Kidney (tissue), 14 donors: Measurements from ENCODE around the gene ENOSF1. TPM values are rescaled to one million over a fixed set of nuclear protein-coding genes. Genes with fewer than 3 reads are reported as not detected.
"Not testable (repeated sequence)": the region's sequence is repeated elsewhere in the genome, so short reads cannot be mapped to it uniquely, and the experiment has no call there.

Experiments
- DNase-seq, 5 donors: peaks; one replicate each; pipeline ENCODE4 v3.0.0-alpha.2; 2013 to 2020
- FAIRE-seq: peaks from 2 replicates; lab custom pipeline; 2012; peaks lifted over from hg19 to GRCh38; lab: Jason Lieb, UNC
- H3K27ac ChIP-seq, 2 donors: one replicate each; pipeline ENCODE4 v1.7.0; 2013; ENCODE audit warnings: low read depth in 2 of 2, low read length in 2 of 2, inconsistent platforms in 1 of 2
- H3K27me3 ChIP-seq: one replicate; pipeline ENCODE4 v1.7.1; 2013; ENCODE audit warnings: low read length, inconsistent platforms; ENCODE audit not compliant: control insufficient read depth, insufficient read depth
- H3K36me3 ChIP-seq, 3 donors: one replicate each; pipeline versions ENCODE4 v1.7.0 to v1.7.1; 2013; ENCODE audit warnings: low read length in 3 of 3, control low read depth in 1 of 3, inconsistent platforms in 1 of 3; ENCODE audit not compliant: insufficient read depth in 3 of 3, control insufficient read depth in 2 of 3
- H3K4me1 ChIP-seq, 3 donors: one replicate each; pipeline versions ENCODE4 v1.7.0 to v1.7.1; 2013; ENCODE audit warnings: low read length in 3 of 3, inconsistent platforms in 1 of 3, low read depth in 1 of 3; ENCODE audit not compliant: control insufficient read depth in 2 of 3, insufficient read depth in 2 of 3
- H3K4me3 ChIP-seq, 3 donors: one replicate each; pipeline versions ENCODE4 v1.7.0 to v1.8.1; 2013; ENCODE audit warnings: low read length in 3 of 3, control low read depth in 1 of 3, inconsistent platforms in 1 of 3
- H3K9ac ChIP-seq, 3 donors: one replicate each; pipeline versions ENCODE4 v1.7.0 to v1.7.1; 2013; ENCODE audit warnings: low read length in 3 of 3, control low read depth in 1 of 3, inconsistent platforms in 1 of 3
- H3K9me3 ChIP-seq, 3 donors: one replicate each; pipeline versions ENCODE4 v1.7.0 to v1.7.1; 2013; ENCODE audit warnings: low read length in 3 of 3, control low read depth in 1 of 3, inconsistent platforms in 1 of 3; ENCODE audit not compliant: control insufficient read depth in 2 of 3, insufficient read depth in 1 of 3
- CTCF ChIP-seq: IDR thresholded peaks from 3 replicates; pipeline ENCODE4 v1.5.1; 2012; ENCODE audit warnings: mild to moderate bottlenecking, moderate library complexity, borderline replicate concordance; ENCODE audit not compliant: insufficient read depth; ENCODE audit errors: extremely low read depth
- intact Hi-C: fragments of 100-400 bp; cut with DNase I; formaldehyde crosslinking; loops from one replicate; pipeline ENCODE4 v1.11.1; 2022
- polyA plus RNA-seq: library from polyadenylated mRNA; stranded (reverse); fragments of 350-450 nt; fragmentation: Illumina TruSeq; extraction: RNeasy Lipid Tissue Mini Kit (QIAGEN cat#74804); gene quantifications from one replicate; pipeline ENCODE4 v1.2.3, GENCODE V29; 2014; ENCODE audit warnings: low read depth, low replicate concordance; ENCODE audit not compliant: insufficient read depth
- total RNA-seq: library from RNA; stranded (reverse); fragmentation: NEBNext Ultra II Directional; extraction: Animal tissue kit (Norgen Biotek cat#: 25700); gene quantifications from one replicate; pipeline ENCODE4 v1.2.1, GENCODE V29; 2021
- donor health status: control.
- donor health status: control.
- donor health status: control.
- donor health status: control.
- donor health status: control.
- donor health status: DM: yes; HTN: yes; CAD: no.
- donor health status: Normal renal cell carcinoma (clear cell type).

The ENOSF1 gene
- total and polyA plus RNA-seq, 2 donors from 2014 or later: 110 to 132 TPM

- intact Hi-C loops: no loop called here
- DNase-seq (no peak), FAIRE-seq (no peak)
- Histone ChIP-seq H3K4me3 (no peak overlapping the region), H3K27me3 (no peaks in the 10 kb centered on the region), H3K9ac (no peak overlapping the region), H3K36me3 (peaks cover 4 to 44% (median 19%) of the 10 kb centered on the region in 3 donors), H3K4me1 (no peaks in the 10 kb centered on the region), H3K27ac (no peak overlapping the region), H3K9me3 (no peaks in the 10 kb centered on the region)
- TF ChIP-seq CTCF: no peak
Observed at GRCh38 chr18:682833-683232, 29.6 kb downstream of the ENOSF1 start.

GRCh38 chr18:682416-682815 lies 30.0 kb downstream of the ENOSF1 start:
- FAIRE-seq, intact Hi-C loops, H3K9me3 ChIP-seq, H3K4me1 ChIP-seq, H3K4me3 ChIP-seq, H3K9ac ChIP-seq, H3K27ac ChIP-seq, DNase-seq, H3K27me3 ChIP-seq: not testable (repeated sequence)
- peaks cover 4 to 41% (median 20%) of the 10 kb centered on the region in 3 donors for H3K36me3 ChIP-seq

- H3K9ac ChIP-seq: no peak overlapping the region
- no peaks in the 10 kb centered on the region for H3K9me3 ChIP-seq
- no peaks in the 10 kb centered on the region for H3K27me3 ChIP-seq
- no peak for FAIRE-seq
- DNase-seq: no peak
- peaks cover 4 to 40% (median 22%) of the 10 kb centered on the region in 3 donors for H3K36me3 ChIP-seq
- H3K4me1 ChIP-seq: no peaks in the 10 kb centered on the region
- intact Hi-C loops: no loop called here
- H3K4me3 ChIP-seq: no peak overlapping the region
- H3K27ac ChIP-seq: no peak overlapping the region
- no peak for TF ChIP-seq CTCF
Observed at GRCh38 chr18:681985-682384, 30.4 kb downstream of the ENOSF1 start.

- FAIRE-seq (no peak), DNase-seq (no peak)
- no peaks in the 10 kb centered on the region for H3K9me3 ChIP-seq
- intact Hi-C loops: no loop called here
- H3K36me3 ChIP-seq: peaks cover 4 to 49% (median 23%) of the 10 kb centered on the region in 3 donors
- H3K4me3 ChIP-seq: no peak overlapping the region
- no peaks in the 10 kb centered on the region for H3K27me3 ChIP-seq
- no peak overlapping the region for H3K9ac ChIP-seq
- H3K4me1 ChIP-seq: no peaks in the 10 kb centered on the region
- no peak overlapping the region for H3K27ac ChIP-seq
- TF ChIP-seq CTCF: no peak
Observed at GRCh38 chr18:680392-680791, 32.0 kb downstream of the ENOSF1 start.
